IPS-20b (cell line): ENCODE measurements around the gene TMEM144.

ENCODE experiments used
- H3K27ac ChIP-seq: one replicate; pipeline ENCODE4 v1.5.1; 2013; ENCODE audit warnings: low read length
- H3K27me3 ChIP-seq: 2 replicates; pipeline ENCODE4 v1.6.1; 2013; ENCODE audit warnings: mild to moderate bottlenecking, low read length, inconsistent platforms; ENCODE audit not compliant: insufficient read depth
- H3K36me3 ChIP-seq: 2 replicates; pipeline ENCODE4 v1.6.1; 2013; ENCODE audit warnings: low read depth, mild to moderate bottlenecking, inconsistent platforms, low read length, moderate library complexity; ENCODE audit not compliant: insufficient read depth
- H3K4me1 ChIP-seq: 2 replicates; pipeline ENCODE4 v1.6.1; 2013; ENCODE audit warnings: mild to moderate bottlenecking, control low read depth, inconsistent platforms, low read length, moderate library complexity; ENCODE audit not compliant: insufficient read depth
- H3K4me3 ChIP-seq: 2 replicates; pipeline ENCODE4 v1.5.1; 2013; ENCODE audit warnings: mild to moderate bottlenecking, low read length, inconsistent platforms
- H3K9ac ChIP-seq: 2 replicates; pipeline ENCODE4 v1.6.1; 2013; ENCODE audit warnings: low read depth, mild to moderate bottlenecking, inconsistent platforms, low read length, moderate library complexity
- H3K9me3 ChIP-seq: 2 replicates; pipeline ENCODE4 v1.6.1; 2013; ENCODE audit warnings: mild to moderate bottlenecking, low read depth, low read length, inconsistent platforms; ENCODE audit not compliant: insufficient read depth

The TMEM144 gene

GRCh38 chr4:158285429-158286216 lies 75.3 kb downstream of the TMEM144 start:
- Histone ChIP-seq H3K9me3 (no peaks in the 10 kb centered on the region), H3K4me1 (peaks cover 11% of the 10 kb centered on the region; the same call in 1 of the 2 replicates), H3K4me3 (no peak overlapping the region), H3K36me3 (no peaks in the 10 kb centered on the region), H3K27me3 (no peaks in the 10 kb centered on the region), H3K27ac (no peak overlapping the region), H3K9ac (no peak overlapping the region)

- peaks cover 15% of the 10 kb centered on the region for H3K9me3 ChIP-seq
- no peak overlapping the region for H3K4me3 ChIP-seq
- no peak overlapping the region for H3K27ac ChIP-seq
- H3K4me1 ChIP-seq: peaks cover 10% of the 10 kb centered on the region; the same call in 1 of the 2 replicates
- H3K9ac ChIP-seq: no peak overlapping the region
- H3K36me3 ChIP-seq: no peaks in the 10 kb centered on the region
- H3K27me3 ChIP-seq: no peaks in the 10 kb centered on the region
Measured at GRCh38 chr4:158290912-158291311, 80.6 kb downstream of the TMEM144 start.

GRCh38 chr4:158291334-158292055 lies 81.2 kb downstream of the TMEM144 start:
- no peaks in the 10 kb centered on the region for H3K36me3 ChIP-seq
- H3K27me3 ChIP-seq: no peaks in the 10 kb centered on the region
- H3K4me3 ChIP-seq: no peak overlapping the region
- peaks cover 4% of the 10 kb centered on the region; the same call in 1 of the 2 replicates for H3K4me1 ChIP-seq
- H3K9ac ChIP-seq: no peak overlapping the region
- peaks cover 15% of the 10 kb centered on the region for H3K9me3 ChIP-seq
- H3K27ac ChIP-seq: no peak overlapping the region

GRCh38 chr4:158292156-158292555 lies 81.9 kb downstream of the TMEM144 start:
- Histone ChIP-seq H3K9ac (no peak overlapping the region), H3K9me3 (peaks cover 15% of the 10 kb centered on the region), H3K27ac (no peak overlapping the region), H3K4me1 (no peaks in the 10 kb centered on the region), H3K4me3 (no peak overlapping the region), H3K36me3 (no peaks in the 10 kb centered on the region), H3K27me3 (no peaks in the 10 kb centered on the region)

- Histone ChIP-seq H3K9me3 (peaks cover 15% of the 10 kb centered on the region), H3K27ac (no peak overlapping the region), H3K4me1 (no peaks in the 10 kb centered on the region), H3K9ac (no peak overlapping the region), H3K36me3 (no peaks in the 10 kb centered on the region), H3K4me3 (no peak overlapping the region), H3K27me3 (no peaks in the 10 kb centered on the region)
Measured at GRCh38 chr4:158295053-158295452, 84.8 kb downstream of the TMEM144 start.

GRCh38 chr4:158297866-158298265 lies 87.6 kb downstream of the TMEM144 start:
- H3K9me3 ChIP-seq: peaks cover 11% of the 10 kb centered on the region
- H3K27ac ChIP-seq: no peak overlapping the region
- no peaks in the 10 kb centered on the region for H3K27me3 ChIP-seq
- no peaks in the 10 kb centered on the region for H3K36me3 ChIP-seq
- H3K4me1 ChIP-seq: no peaks in the 10 kb centered on the region
- no peak overlapping the region for H3K9ac ChIP-seq
- no peak overlapping the region for H3K4me3 ChIP-seq

- Histone ChIP-seq H3K27ac (no peak overlapping the region), H3K9ac (no peak overlapping the region), H3K27me3 (no peaks in the 10 kb centered on the region), H3K9me3 (no peaks in the 10 kb centered on the region), H3K36me3 (no peaks in the 10 kb centered on the region), H3K4me3 (no peak overlapping the region), H3K4me1 (no peaks in the 10 kb centered on the region)
Measured at GRCh38 chr4:158299459-158300007, 89.2 kb downstream of the TMEM144 start.

- H3K27ac ChIP-seq: no peak overlapping the region
Measured at GRCh38 chr4:158300012-158300411, 89.7 kb downstream of the TMEM144 start.

GRCh38 chr4:158302076-158302866 lies 92.0 kb downstream of the TMEM144 start:
- Histone ChIP-seq H3K27me3 (no peaks in the 10 kb centered on the region), H3K9ac (no peak overlapping the region), H3K36me3 (no peaks in the 10 kb centered on the region), H3K9me3 (no peaks in the 10 kb centered on the region), H3K27ac (no peak overlapping the region), H3K4me3 (no peak overlapping the region), H3K4me1 (no peaks in the 10 kb centered on the region)

More at GRCh38 chr4:158300012-158300411, 89.7 kb downstream of the TMEM144 start:
- Histone ChIP-seq H3K4me3 (no peak overlapping the region), H3K36me3 (no peaks in the 10 kb centered on the region), H3K9ac (no peak overlapping the region), H3K27me3 (no peaks in the 10 kb centered on the region), H3K4me1 (no peaks in the 10 kb centered on the region), H3K9me3 (no peaks in the 10 kb centered on the region)

- Histone ChIP-seq H3K27me3 (no peaks in the 10 kb centered on the region), H3K9ac (no peak overlapping the region), H3K4me1 (no peaks in the 10 kb centered on the region)
Measured at GRCh38 chr4:158304694-158305093, 94.4 kb downstream of the TMEM144 start.

More at GRCh38 chr4:158304694-158305093, 94.4 kb downstream of the TMEM144 start:
- Histone ChIP-seq H3K36me3 (no peaks in the 10 kb centered on the region), H3K9me3 (no peaks in the 10 kb centered on the region), H3K4me3 (no peak overlapping the region), H3K27ac (no peak overlapping the region)
